NCI-H524 treated with DMSO at 0.1 percent for 48 hours (cell line): ENCODE data around the gene GPC3.

ENCODE experiments used
- DNase-seq: peaks from one replicate; lab custom pipeline; 2025; lab: John Stamatoyannopoulos, UW

Gene GPC3

DNA sequence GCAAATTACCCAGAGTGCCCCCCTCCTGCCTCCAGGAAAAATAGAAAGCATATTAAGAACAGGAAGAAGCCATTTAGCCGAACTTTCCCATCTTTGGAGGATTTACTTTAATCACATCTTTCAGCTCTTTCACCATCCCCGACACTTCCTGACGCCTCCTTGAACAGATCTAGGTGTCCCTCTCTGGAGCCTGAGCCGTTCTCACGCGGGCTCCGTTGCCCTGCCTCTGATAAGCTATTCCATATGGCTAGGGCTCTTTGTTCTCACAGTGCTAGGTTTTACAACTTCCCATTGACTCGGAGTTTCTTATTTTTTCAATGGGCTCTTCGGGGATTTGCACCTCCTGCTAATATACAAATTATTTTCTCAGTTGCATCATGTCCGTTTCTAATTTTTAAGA is 488.0 kb downstream of the GPC3 start:
- DNase-seq, result no peak

DNA sequence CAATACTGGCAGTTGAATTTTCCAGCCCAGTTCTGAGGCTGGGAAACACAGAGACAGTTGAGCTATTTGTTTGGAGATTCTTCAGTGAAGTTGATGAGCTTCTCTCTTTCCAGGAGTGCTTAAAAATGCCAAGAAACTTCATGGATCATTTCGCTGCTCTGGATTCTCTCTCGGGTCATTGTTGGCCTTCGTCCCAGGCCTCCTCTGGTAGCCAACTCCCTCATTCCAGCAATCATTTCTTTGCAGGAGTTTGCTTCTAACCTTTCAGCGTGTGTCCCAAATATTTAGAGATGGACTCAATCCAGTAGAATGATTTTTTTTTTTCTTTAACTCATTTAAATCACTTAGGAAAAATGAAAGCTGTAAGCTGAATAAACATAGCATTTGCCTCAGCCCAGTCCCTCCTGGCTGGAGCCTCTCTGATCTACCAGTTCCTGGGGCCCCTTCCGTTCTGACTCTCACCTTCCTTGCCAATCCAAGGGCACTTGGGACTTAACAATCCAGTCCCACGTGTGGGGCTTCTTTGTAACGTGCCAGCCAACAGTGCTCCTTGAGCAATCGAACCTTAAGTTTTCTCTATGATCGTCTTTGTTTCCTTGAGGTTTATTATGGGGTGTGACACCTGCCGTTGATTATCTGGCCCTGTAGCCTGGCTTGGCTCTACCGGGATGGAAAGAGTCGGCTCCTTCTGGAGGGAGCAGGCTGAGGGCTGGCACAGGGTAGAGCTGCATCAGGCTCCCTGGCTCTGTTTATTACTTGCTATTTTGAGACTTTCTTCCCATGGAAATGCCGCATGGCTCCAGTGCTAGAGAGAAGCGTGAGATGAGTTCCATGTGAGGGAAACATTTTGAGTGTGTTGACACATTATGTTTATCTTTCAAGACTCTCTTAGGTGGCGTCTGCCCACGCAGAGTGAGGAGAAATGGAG is 489.7 kb downstream of the GPC3 start:
- no peak for DNase-seq

DNA sequence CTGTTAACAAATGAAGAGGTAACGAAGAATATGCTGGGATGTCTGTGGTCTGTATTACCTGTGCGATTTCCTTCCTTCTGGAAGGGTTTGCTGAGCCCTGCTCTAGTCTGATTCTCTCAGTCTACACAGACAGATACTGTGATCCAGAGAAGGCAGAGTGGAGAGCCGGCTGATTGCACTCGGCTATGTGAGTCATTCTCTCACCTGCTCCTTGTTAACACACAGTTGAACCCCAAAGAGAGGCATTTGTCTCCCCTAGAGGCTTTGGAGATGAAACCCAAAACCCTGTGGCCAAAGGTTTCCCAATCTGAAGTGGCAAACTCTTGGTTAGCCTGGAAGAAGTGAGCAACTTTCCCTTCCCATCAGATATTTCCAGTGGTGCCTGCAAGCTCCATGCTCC is 492.0 kb downstream of the GPC3 start:
- DNase-seq, result no peak

DNA sequence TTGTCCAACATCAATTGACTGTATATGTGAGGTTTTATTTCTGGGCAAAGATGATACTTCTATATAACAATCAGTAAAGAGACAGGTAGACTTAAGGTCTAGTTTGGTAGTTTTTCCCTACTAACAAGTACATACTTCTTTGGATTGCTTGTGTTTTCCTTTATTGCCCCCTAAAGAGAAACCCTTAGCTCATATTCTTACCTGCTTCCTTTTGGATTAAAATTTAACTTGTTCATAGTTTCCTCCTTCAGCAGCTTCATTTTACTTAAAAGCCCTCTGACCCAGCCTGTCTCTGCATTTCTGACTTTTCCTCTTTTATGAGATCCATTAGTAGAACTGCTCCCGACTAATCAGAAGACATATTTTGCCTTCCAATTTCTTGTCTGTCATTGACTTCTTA is 494.4 kb downstream of the GPC3 start:
- no peak for DNase-seq
